ENCODE results near the gene RNU7-1. TPM values are rescaled to one million over a fixed set of nuclear protein-coding genes. Genes with fewer than 3 reads are reported as not detected.

The RNU7-1 gene
- total and polyA plus RNA-seq, 10 donors: not detected

DNA sequence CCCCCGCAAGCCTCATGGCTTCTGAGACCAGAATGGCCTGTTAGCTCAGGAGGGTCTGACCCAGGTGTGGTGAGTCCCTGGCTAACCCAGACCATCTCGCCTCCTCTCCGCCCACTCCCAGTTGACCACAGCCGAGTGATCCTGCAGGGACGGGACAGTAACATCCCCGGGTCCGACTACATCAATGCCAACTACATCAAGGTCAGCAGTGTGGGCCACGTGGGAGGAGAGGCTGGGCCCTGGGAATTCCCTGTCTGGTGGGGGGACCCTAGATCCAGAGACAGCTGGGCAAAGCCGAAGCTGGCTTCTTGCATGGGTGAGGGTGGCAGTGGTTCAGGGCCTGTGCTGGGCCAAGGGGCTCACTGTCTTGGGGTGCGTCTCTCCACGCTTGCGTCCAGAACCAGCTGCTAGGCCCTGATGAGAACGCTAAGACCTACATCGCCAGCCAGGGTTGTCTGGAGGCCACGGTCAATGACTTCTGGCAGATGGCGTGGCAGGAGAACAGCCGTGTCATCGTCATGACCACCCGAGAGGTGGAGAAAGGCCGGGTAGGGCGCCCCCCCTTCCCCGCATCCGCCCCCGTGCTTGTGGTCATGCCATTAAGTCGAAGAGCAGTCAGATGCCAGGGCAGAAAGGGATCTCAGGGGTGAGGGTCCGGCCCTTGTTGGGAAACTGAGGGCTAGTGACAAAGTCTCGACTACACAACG is 12.6 kb downstream of the RNU7-1 start:
- TF ChIP-seq POLR2AphosphoS5 (IDR thresholded peaks at IDR 0.05) (peak; percentile 17 to 75 (median 53)), CTCF (IDR thresholded peaks at IDR 0.05 in 8 of 11, conservative IDR thresholded peaks at IDR 0.05 in 3 of 11) (no peak)
- Histone ChIP-seq H3K27ac (peak overlapping the region; percentile 61 to 99 (median 96)), H3K27me3 (replicated peaks in 1 of 7) (no peaks in the 10 kb centered on the region), H3K4me1 (peaks cover 71 to 92% (median 84%) of the 10 kb centered on the region in 6 donors), H3K4me3 (peak overlapping the region in 3 of 8 donors; percentile 30 to 97 (median 91)), H3K36me3 (peaks cover 0 to 91% (median 55%) of the 10 kb centered on the region in 6 donors), H3K9me3 (no peaks in the 10 kb centered on the region)
- 43 to 70% (median 56%) methylated on average over 14 to 28 of the region's 28 CpGs for WGBS, 5 donors
- DNase-seq: peak; percentile 88
- intact Hi-C loops (cut with DNase I; ENCODE audit: low total_unique reads): no loop called here

DNA sequence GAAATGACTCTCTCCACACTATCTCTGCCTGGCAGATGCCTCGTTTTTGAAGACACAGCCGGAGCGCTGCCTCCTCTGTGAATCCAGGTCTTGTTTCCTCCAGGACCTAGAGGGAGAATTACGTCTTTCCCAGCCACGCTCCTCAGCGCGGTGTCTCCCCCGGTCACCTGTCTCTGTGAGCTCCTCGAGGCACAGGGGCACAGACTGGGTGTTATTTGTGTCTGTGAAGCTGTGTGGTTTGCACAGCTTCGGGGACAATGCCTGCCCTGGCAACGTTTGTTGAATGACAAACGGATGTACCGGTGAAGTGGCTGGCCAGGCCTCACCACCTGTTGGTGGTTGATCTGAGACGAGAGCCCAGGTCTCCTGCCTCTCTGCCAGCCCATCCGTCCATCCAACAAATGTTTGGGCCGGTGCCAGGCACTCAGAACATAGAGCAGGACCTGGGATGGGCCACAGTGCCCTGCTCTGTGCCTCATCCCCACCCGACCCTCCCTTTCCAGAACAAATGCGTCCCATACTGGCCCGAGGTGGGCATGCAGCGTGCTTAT is 13.6 kb downstream of the RNU7-1 start:
- peak; percentile 82 for DNase-seq
- Histone ChIP-seq H3K4me3 (peak overlapping the region in 2 of 8 donors; percentile 30 to 97), H3K9me3 (no peaks in the 10 kb centered on the region), H3K4me1 (peaks cover 82 to 100% (median 94%) of the 10 kb centered on the region in 6 donors), H3K27me3 (replicated peaks in 1 of 7) (no peaks in the 10 kb centered on the region), H3K36me3 (peaks cover 0 to 90% (median 57%) of the 10 kb centered on the region in 6 donors), H3K27ac (peak overlapping the region; percentile 61 to 99 (median 96))
- 66 to 82% (median 72%) methylated on average over 19 to 20 of the region's 20 CpGs for WGBS, 5 donors
- TF ChIP-seq POLR2A (IDR thresholded peaks at IDR 0.05) (no peak), POLR2AphosphoS5 (IDR thresholded peaks at IDR 0.05) (peak; percentile 26 to 50 (median 31)), CTCF (IDR thresholded peaks at IDR 0.05 in 8 of 11, conservative IDR thresholded peaks at IDR 0.05 in 3 of 11) (no peak)
- intact Hi-C loops (cut with DNase I; ENCODE audit: low total_unique reads): no loop called here

GRCh38 chr12:6957741-6958608 is 14.4 kb downstream of the RNU7-1 start:
- WGBS, 5 donors: 70 to 77% (median 73%) methylated on average over 26 to 28 of the region's 28 CpGs
- H3K4me3 ChIP-seq: peak overlapping the region in 7 of 8 donors; percentile 14 to 97 (median 29)

More at GRCh38 chr12:6957741-6958608, 14.4 kb downstream of the RNU7-1 start:
- H3K27ac ChIP-seq: peak overlapping the region; percentile 61 to 99 (median 96)
- no peaks in the 10 kb centered on the region for H3K27me3 ChIP-seq (replicated peaks in 1 of 7)
- no peak for TF ChIP-seq POLR2A (IDR thresholded peaks at IDR 0.05)
- no peak for TF ChIP-seq CTCF (IDR thresholded peaks at IDR 0.05 in 8 of 11, conservative IDR thresholded peaks at IDR 0.05 in 3 of 11)
- peak; percentile 17 to 62 (median 26) for TF ChIP-seq POLR2AphosphoS5 (IDR thresholded peaks at IDR 0.05)
- peak; percentile 82 for DNase-seq
- H3K4me1 ChIP-seq: peaks cover 86 to 100% (median 100%) of the 10 kb centered on the region in 6 donors
- intact Hi-C loops (cut with DNase I; ENCODE audit: low total_unique reads): no loop called here
- peaks cover 0 to 83% (median 57%) of the 10 kb centered on the region in 6 donors for H3K36me3 ChIP-seq
- H3K9me3 ChIP-seq: no peaks in the 10 kb centered on the region

All from spleen (tissue), 11 donors.